Stimulated activated CD8-positive, alpha-beta memory T cell treated with anti-CD3 and anti-CD28 coated beads, Interleukin-4, amount 100 ng/mL, for 24 hours (primary cell): Measurements from ENCODE around the gene ZNF740.

ENCODE experiments used
- DNase-seq: peaks from one replicate; pipeline ENCODE4 v3.0.0-alpha.2; 2020; ENCODE audit warnings: low read depth

Gene ZNF740

GRCh38 chr12:53214221-53214620 lies 33.7 kb downstream of the ZNF740 start:
- DNase-seq = no peak

DNA sequence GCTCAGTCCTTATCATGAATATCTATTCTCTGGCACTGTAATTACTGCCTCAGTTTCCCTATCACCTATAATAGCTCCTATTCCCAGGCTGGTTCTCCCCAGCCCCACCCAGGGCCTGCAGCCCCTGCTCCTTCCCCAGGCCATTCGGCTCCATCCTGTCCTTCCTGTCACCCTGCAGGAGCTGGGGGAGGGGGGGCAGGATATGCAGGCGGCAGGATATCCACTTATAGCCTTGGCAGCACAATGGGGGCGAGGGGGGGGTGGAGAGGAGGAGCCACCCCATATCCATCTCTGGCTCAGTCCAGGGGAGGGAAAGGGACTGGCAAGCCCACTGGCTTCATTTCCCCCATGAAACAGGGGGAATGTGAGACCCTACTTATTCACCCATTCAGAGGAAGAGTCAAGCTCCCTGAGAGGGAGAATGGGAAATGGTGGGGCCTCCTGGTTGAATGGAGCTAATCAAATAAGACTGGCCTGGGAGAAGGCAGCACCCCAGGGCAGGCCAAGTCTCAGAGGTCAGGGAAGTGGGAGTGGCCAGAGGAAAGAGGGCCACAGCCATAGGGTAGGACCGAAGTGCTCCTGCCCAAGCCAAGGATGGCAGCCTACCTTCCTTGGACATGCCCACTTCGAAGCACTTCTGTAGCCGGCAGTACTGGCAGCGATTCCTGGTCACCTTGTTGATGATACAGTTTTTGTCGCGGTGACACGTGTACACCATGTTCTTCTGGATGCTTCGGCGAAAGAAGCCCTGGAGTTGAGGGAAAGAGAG lies 34.3 kb downstream of the ZNF740 start:
- DNase-seq = no peak

- no peak for DNase-seq
Observed at GRCh38 chr12:53215497-53215896, 35.0 kb downstream of the ZNF740 start.

DNA sequence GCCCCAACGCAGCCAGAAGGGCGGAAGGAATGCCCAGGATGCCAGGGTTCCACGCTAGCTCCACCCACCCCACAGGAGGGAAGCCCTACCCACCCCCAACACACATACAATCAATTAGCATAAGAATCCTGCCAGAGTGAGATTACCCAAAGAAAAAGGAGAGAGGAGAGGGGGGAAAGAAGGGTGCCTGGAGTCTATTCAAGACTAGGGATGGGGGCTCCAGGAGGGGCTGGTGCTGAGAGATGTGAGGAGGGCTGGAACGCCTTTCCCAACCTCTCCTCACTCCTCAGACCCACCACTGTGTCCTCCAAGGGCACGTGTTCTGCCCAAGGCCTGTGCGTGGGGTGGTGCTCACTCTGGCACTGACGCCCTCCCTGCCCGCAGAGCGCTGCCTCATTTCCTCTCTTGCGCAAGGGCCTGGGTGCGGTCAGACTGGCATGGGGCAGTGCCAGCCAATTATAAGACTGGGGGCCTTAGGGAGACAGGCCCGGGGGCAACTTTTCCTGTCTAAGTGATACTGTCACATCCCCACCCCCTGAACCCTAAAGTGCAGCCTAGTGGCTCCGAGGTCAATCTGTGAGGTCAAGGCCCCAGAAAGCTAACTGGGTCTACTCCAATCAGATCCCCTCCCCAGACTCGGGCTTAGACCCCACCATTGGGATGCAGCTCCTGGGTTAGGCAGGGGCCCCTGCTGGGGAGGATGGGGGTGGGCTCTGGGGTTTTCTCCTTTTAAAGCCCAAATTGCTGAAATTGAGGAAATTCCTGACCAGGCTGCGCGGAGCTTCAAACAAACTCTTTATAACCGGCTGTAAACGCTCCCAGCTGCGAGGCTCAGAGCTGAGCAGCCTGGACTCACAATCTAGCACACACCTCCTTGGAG lies 36.8 kb downstream of the ZNF740 start:
- DNase-seq = peak; percentile 49

GRCh38 chr12:53217931-53218307 lies 37.4 kb downstream of the ZNF740 start:
- no peak for DNase-seq

DNA sequence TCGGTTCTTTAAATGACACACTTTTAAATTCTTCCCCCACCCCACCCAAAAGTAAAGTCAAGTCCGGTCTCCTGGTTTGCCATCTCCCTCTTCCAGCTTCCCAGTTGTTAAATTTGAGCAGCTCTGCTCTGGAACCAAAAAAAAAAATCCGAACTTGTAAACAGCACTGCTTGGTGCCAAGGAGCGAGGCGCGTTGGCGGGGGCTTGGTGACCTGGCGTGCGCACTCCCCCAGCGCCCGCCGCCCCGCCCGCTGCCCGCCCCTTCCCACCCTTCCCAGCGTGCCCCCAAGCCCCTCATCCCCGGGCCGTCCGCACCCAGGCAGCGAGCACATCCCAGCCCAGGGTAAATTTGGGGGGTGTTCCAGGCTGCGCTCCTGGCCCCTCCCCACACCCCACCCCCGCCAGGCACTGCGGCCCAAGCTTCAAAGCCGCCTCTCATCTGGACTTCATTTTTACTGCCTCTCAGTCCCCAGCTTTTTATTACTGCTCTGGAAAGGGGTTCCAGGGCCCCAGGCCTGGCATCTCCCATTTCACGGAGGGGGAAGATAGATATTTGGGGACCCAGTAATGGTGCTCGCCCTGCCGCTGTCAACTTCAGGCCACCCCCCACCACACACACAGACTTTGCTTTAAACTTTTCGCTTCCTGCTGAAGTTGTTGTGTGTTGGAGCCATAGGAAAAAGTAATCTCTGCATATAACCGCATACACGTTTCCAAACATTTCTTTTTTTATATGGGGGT lies 38.2 kb downstream of the ZNF740 start:
- no peak for DNase-seq

DNA sequence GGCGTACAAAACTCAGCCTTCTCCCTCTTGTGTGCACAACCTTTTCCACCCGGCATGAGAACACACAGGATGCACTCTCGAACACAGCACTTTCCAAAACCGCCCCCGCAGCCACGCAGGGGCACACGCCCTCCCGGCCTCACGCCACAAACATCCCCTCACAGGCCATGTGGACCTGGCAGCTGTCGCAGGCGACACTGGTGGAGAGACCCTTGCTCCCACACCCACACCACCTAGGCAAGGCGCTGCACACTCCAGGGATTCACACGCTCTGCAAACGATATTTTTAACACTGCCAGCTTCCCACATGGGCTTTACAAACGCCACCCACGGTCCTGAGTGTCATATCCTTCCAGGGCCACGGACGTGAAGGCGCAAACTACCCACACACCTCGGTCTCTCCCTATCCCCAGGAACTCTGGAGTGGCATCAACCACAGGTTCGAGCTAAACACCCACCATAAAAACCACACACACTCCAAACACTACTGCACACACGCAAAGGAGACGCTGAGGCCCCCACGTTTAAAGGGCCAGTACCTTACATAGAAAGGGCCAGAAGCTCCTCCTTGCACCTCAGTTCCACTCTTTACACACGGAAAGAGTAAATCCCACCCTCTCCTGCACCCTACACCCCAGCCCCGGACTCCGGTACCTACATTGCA lies 38.9 kb downstream of the ZNF740 start:
- peak; percentile 70 for DNase-seq

DNA sequence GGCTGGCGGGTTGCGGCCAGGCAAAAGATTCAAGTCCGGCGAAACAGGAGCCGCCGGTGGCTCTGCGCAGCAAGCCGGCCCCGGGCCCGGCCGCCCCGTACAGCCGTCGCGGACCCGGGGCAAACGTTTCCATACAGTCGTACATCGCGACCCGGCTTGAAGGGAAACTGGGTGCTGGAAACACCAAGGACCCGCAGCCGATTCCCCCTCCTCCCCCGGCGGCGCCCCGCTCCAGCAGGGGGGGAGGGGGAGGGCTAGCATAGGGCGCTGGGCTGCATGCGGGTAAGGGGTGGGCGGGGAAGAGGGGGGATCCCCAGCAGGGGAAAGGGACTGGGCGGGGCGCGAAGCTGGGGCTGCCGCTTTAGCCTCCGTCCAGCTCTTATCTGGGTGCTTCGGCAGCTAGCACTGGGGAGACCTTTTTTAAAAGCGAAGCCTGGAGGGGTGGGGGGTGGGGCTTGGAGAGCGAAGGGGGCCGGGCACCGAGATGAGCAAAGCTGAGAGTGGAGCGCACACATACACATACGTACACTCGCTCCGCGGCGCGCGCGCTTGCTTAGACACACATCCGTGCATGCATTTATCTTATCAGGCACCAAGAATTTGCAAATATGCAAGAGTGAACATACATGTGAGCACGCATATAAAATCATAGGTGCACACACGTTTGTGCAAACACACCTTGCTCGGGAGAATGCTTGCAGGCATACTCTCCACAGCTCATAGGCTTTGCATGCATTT lies 39.6 kb downstream of the ZNF740 start:
- peak; percentile 77 for DNase-seq

DNA sequence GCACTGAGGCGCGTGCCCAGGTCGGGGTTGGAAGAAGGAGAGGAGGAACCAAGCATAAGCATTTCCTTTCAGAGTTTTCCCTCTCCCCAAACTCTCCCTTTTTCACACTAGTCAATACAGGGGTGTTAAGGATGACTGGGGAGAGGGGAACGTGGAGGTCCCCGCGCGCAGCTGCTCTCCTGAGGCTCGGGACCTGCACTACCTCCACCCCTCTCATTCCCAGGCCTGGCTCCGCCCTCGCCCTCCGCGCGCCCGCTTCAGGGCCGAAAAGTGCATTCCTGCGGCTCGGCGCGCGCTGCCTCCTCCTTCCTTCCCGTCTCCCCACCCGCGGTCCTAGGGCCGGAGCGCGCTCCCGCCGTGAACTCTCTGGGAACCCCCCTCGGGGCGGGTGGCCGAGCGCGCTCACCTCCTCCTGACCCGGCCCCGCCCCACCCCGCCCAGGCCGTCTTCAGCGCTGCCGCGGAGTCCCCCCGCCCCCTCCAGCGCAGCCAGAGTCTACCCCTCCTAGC lies 40.2 kb downstream of the ZNF740 start:
- DNase-seq = peak; percentile 79

- no peak for DNase-seq
Observed at GRCh38 chr12:53221203-53222080, 40.9 kb downstream of the ZNF740 start.

- no peak for DNase-seq
Observed at GRCh38 chr12:53222170-53222721, 41.7 kb downstream of the ZNF740 start.

DNA sequence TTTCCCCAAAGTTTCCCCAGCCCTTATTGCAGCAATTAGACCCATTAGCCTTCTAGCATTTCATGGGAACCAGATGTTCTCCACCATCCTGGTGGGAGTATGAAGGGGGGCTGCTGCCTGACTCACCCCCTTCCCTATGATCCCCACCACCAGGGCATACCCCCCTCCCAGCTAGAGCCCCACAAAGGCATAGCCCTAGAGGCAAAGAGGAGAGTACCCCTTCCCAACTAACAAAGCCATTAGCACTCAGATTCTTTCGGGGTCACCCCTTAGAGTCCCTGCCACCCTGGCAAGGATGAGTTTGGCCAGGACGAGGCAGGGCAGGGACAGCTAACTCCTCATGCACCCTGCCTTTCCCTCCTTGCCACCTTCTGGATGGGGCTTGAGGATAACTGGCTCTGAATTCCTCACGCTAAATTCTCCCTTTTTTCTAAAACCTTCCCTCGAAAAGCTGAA lies 42.3 kb downstream of the ZNF740 start:
- DNase-seq = no peak

DNA sequence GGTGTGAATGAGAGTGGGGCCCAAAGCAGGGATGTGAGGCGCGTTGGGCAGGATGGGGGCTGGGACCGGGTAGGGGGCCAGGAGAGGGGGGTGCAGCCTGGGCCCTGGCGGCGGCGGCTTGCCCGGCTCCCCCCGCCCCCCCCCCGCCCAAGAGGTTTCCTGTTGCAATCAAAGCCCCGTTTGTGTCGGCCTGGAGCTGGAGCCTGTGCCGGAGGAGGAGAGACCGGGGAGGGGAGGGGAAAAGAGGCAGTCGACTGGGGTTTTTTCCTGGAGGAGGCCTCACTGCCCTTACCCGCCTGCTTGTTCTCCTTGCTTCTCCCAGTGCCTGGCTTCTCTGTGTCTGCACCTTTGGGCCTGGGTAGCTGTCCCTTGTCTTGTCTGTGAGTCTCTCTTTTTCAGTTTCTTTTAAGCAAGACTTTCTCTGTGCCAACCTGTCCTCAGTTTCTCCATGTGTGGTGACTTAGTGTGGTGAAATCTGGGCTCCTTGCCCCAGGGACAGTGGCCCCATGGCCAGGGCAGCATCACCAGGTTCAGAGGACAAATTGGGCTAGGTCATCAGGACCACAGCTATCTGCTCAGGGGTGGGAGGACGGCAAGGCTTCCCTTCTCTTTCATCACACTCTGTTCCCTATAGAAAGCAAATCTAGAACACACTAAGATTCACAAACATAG lies 43.0 kb downstream of the ZNF740 start:
- DNase-seq = no peak

DNA sequence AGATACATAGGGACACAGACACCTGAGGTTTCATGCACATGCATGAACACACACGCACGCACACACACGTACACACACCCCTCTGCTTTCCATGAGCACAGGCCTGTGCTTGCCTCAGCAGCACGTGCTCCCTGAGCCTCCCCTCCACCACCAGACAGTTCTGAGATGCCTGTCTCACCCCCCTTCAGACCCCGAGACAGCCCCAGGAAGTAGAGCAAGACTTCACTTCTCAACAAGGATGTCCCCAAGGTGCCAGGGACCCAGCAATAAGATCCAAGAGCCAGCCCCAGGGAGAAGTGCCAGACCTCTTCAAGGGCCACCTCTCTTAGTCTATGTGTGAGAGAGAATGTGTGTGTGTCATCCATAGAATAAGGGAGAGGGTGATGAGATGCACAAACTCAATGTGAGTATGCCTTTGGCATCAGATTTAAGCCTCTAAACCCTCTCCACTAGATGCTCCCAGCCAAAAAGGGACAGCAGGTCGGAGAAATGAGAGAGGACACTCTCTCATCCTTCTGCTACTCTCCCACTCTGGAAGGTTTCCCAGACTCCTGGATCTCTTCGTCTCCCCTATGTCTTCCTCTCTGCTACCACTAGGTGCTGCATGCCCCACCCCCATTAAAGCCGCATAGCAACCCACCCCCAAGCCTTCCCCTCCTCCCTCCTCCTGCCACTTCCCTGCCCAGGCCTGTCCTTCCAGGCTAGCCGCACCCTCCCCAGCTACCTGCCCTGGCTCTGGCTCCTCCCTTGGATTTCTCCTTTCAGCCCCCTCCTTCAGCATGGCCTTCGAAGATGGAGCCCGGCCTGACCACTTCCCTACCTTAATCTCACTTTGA lies 43.8 kb downstream of the ZNF740 start:
- no peak for DNase-seq

- no peak for DNase-seq
Observed at GRCh38 chr12:53224897-53225634, 44.5 kb downstream of the ZNF740 start.

DNA sequence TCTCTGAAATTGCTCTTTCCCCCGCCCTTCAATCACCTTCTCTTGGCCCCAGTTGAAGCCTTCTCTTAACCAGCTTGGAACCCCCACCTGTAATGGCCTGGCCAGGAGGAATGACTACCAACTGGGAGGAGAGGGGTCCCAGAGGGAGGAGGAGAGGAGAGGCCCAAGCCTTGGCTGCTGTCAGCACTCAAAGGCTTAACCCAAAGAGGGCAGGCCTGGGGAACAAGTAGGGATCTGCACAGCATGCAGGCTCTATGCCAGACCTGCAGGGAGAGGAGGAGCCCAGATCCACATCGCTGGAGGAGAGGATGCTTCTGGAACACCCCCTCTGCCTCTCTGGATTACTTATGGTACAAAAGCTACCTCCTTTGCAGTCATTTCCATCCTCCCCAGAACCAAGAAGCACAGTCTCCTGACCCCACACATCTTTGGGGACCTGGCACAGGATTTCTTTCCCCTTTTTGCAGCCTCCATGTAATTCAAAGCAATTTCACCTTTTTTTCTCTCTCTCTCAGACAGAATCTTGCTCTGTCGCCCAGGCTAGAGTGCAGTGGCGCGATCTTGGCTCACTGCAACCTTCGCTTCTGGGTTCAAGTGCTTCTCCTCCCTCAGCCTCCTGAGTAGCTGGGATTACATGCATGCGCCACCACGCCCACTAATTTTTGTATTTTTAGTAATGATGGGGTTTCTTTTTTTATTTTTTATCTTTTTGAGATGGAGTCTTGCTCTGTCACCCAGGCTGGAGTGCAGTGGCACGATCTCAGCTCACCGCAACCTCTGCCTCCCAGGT lies 45.3 kb downstream of the ZNF740 start:
- DNase-seq = no peak

DNA sequence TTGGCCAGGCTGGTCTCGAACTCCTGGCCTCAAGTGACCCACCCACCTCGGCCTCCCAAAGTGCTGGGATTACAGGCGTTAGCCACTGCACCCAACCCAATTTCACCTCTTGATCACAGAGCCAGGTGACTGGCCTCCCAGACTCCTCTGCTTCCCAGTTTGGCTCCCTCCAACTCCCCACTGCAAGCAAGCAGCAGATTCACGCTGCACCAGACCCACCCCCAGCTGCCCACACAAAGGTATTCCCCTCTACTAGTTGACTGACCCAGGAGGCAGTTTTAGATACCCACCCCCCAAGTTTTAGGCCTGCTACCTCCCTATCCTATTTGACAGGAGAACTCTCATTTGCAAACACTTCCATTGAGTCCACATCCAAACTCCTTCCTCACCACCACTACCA lies 46.3 kb downstream of the ZNF740 start:
- DNase-seq = no peak
